ENCODE measurements around the gene CROCC. TPM values are rescaled to one million over a fixed set of nuclear protein-coding genes. Genes with fewer than 3 reads are reported as not detected.

Gene CROCC
- total RNA-seq, 1 donor from 2014 or later: 11.8 TPM

DNA sequence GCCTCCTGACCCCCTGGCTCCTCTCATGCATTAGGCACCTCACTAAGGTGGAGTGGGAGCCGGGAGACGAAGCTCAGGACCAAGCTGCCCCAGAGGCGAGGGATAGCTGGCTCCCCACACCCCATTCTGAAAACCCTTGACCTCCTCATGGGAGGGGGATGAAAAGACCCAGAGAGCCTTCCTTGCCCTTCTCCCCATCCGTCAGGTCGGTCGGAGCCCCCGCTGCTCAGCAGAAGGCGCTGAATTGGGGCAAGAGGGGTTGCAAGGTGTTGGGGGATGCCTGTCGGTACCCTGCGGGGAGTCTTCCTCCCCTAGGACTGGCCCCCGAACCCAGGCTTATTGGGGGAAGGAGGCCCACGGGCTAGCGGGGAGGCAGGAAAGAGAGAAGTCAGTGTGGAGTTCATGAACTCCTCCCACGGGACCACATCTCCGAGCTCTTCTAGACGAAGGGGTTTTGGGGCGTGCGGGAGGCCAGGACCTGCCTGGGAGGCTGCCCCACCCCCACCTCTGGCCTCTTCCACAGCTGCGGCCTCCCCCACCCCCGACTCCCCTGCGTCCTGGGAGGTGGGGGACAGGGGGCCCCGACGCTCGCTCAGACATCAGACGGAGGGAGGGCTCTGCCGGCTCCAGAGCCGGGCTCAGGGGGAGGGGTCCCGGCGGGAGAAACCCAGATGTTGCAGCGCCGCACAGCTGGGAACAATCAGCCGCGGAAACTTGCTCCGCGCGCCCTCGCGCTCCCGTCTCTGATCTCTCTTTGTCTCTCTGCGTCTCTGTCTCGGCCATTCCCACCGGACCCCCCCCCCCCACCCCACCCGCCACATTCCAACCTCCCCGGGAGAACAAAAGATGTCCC lies 58.0 kb downstream of the CROCC start:
- ATAC-seq (no peak), DNase-seq (ENCODE audit: low spot score) (no peak)

DNA sequence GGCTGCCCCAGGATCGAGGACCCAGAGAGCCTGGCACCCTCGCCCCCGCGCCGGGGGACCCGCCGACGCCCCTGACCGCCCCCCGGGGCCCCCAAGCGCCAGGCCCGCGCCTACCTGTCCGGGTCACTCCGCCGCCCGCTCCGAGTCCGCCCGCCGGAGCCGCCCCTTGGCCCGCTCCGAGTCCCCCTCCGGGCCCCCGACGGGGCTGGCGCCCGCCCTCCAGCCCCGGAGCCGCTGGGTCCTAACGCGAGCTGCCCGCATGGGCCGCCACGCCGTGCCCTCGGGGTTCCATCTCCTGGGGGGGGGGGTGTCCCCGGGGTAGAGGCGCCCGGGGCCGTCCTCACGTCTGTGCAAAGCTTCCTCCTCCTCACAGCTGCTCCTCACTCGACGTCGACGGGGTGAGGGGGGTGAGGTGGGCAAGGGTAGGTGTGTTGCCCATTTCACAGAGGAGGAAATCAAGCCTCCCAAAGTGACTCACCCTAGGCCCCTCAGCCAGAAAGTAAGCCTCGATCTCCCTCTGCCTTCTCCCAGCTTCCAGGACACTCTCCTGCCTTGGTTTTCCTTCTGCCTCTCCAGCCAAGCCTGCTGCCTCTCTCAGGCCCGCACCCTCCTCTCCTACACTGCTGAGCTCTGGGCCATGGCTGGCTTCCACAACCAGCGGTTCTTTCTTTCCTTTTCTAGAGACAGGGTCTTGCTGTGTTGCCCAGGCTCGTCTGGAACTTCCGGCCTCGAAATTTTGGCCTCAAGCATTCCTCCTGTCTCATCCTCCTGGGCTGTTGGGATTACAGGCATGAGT lies 58.9 kb downstream of the CROCC start, which contains the start of gene MFAP2:
Gene MFAP2, minus strand, starts transcription at position 148 of the 796 bp plus-strand sequence. CDS start 2,347 bp downstream, outside the sequence.
- ATAC-seq (no peak), DNase-seq (ENCODE audit: low spot score) (no peak)

DNA sequence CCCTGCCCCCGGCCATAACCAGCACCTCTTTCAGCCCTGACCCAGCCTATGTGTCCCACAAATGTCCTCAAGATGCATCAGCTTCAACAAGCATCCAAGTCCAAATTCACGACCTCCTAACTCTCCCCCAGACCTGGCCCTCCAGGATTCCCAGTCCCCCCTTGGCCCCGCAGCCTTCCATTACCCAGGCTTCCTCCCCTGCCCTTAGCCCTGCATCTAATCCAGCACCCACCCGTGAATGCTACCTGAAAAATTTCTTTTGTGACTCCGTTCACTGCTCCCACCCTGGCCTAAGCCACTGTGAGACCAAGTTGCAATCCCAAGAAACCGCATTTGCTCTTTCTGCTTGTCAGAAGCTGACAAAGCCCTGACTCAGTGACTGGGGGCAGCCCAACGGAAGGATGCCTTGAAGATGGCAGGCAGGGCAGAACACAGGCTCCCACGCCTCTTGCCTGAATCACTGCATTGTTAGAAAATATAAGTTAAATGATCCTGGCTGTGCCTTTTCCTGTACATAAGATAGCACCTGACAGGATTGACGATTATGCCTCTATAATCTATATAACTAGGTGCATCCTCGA lies 59.6 kb downstream of the CROCC start:
- ATAC-seq: no peak

DNA sequence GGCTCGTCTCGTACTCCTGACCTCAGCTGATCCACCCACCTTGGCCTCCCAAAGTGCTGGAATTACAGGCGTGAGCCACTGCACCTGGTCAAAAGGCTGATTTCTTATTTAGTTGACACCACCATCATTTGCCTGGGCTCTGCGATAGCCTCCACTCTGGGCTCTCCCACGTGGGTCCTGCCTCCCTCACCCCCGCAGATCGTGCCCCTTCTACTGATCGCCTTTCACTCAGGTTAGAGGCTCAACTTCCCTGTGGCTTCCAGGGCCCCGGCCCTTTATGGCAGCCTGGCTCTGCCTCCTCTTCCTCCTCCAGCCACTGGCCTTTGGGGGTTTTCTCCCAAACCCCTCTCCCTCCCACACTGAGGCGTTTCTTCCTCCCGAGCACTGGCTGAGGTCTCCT lies 61.2 kb downstream of the CROCC start:
- DNase-seq (ENCODE audit: low spot score) (no peak), ATAC-seq (no peak)

More for the DNA sequence above, 59.6 kb downstream of the CROCC start:
- no peak for DNase-seq (ENCODE audit: low spot score)

DNA sequence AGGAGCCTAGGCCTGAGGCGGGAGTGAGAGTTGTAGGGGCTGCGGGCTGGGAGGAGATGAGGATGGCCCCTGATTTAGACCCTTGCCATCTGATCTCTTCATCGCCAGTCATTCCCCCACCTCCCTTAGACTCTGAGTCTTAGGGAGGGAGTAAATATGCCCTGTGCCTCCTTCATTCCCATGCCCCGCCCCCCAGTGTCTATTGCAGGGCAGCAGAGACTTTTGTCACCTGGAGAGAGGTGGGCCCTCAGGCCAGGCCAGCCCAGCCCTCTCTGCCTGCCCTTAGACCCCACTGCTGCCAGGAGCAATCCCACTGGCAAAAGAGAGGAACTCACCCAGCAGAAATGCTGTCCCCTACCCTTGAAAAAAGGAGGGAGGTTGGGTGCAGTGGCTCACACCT lies 61.9 kb downstream of the CROCC start:
- DNase-seq (ENCODE audit: low spot score) (no peak), ATAC-seq (no peak)

DNA sequence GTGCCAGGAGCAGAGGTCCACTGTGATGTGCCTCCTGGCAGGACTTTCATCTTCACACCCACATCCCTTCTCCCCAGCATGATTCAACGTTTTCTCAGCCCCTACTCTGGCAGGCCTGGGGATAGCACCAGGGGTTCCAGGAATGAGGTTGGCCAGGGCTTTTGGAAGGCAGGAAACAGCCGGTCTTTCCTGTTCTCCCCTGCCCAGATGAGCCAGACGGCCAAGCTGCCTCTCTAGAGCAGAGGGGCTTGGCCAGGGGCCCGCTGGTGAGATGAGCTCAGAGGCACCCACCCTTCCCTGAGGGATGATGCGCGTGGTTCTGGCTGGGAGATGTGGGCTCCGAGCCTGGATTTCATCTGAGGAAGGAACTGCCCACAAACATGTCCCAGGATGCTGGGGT lies 63.0 kb downstream of the CROCC start:
- DNase-seq (ENCODE audit: low spot score) (no peak), ATAC-seq (no peak)

DNA sequence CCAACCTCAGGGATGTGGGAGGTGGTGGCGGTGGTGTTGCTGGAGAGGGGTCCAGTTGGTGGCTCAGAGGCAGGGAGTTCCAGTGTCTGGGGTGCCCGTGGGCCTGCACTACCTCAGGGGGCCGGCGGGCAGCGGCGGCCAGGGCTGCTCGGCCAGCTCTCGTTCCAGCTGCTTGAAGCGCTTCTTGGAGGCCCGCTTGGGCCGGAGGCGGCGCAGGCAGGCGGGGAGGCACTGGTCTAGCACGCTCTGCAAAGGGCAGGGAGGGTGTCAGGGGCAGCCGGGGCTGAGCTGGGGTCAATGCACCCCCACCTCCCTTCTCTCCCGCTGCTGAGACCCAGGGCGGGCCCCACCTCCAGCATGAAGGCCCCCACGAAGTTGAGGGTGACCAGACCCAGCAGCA lies 64.4 kb downstream of the CROCC start:
- ATAC-seq (no peak), DNase-seq (ENCODE audit: low spot score) (no peak)

DNA sequence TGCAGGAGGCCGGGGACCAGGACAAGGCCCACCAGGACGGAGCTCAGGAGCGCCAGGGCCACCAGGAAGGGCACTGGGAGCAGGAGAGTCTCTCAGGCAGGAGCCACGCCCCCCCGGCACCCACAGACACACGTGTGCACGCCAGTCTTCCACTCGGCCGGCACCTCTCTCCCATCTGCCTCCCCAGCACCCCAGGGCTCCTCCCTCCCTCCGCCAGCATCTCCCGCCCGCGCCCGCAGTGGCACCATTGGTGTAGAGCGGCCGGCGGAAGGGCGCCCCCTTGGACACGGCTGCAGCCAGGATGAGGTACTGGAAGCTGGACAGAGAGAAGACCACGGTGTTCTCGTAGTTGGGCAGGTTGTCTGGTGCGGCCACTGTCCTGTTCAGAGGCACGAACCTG lies 64.8 kb downstream of the CROCC start:
- no peak for DNase-seq (ENCODE audit: low spot score)
- ATAC-seq: no peak

DNA sequence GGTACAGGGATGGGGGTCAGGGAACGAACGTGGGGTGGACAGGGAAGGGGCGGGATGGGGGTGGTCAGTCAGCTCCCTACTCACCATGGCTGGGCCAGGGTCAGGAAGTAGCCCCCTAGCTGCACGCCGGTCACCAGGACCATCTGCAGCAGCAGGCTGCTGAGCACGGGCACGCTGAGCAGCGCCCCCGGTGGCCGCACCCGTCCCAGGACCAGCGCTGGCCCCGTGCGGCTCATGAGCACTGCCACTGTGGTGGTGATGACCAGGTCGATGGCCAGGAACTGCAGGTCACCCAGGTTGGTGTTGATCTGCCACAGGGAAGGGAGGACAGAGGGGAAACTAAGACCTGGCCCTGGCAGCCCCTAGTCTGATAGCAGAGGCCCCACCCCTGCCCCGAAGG lies 65.2 kb downstream of the CROCC start:
- no peak for ATAC-seq
- DNase-seq (ENCODE audit: low spot score): no peak

DNA sequence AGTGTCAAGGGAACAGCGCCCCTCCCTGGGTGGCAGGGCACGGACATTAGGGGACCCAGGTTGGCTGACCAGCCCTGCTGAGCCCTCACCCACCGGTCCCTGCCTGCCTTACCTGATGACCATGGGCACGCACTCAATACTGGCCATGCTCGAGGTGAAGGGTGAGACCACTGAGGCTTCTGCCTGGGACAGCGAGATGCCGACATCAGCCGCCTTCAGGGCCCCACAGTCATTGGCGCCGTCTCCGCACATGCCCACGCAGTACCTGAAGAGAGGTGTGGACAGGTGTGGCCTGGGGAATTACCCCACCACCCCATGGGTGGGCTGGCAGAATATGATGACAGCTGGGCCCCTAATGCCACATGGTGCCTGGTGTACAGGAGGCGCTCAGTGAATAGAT lies 66.5 kb downstream of the CROCC start:
- no peak for DNase-seq (ENCODE audit: low spot score)
- ATAC-seq: no peak

DNA sequence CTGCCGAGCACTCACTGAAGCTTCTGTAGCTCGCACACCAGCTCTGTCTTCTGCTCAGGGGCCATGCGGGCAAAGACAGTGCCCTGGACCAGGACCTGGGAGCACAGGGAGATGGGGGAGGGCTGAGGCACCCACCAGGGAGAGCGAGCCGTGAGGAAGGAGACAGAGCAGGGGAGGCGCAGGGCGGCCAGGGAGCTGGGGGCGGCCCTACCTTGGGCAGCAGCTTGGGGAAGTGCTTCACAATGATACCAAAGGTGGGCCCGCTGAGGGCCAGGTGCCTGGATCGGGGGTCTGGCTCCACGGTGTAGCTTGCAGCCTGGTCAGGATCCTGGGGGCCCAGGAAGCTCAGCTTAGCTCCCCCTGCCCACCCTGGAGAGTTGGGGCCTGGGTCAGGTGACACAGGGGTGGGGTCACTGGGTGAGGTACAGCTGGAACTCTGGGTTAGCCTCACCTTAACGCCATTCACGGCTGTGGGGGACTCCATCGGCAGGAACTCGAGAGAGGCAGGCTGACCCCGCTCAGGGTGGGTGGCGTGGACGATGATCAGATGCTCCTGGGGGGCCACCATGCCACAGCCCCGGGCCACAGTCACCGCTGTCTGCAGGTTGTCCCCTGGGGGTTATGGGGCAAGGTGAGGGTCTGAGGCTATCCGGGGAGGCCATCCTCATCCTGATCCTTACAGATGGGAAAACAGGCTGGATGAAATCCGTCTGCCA lies 68.1 kb downstream of the CROCC start:
- ATAC-seq (no peak), DNase-seq (ENCODE audit: low spot score) (no peak)

DNA sequence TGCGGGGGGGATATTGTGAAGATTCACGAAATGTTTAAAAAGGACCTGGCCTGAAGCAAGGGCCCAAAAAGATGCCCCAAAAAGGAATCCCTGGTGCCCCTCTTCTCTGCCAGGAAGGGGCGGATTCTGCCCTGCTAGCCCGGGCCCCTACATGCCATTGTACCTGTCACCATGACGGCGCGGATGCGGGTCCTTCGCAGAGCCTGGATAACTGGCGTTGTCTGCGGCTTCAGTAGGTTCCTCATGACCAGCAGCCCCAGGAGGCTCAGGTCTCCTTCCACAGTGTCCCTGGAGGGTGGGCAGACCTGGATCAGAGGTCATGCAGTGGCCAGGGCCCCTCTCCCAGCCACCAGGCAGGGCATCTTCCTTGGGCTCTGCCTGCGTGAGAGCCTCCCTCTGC lies 69.8 kb downstream of the CROCC start:
- ATAC-seq (no peak), DNase-seq (ENCODE audit: low spot score) (no peak)

DNA sequence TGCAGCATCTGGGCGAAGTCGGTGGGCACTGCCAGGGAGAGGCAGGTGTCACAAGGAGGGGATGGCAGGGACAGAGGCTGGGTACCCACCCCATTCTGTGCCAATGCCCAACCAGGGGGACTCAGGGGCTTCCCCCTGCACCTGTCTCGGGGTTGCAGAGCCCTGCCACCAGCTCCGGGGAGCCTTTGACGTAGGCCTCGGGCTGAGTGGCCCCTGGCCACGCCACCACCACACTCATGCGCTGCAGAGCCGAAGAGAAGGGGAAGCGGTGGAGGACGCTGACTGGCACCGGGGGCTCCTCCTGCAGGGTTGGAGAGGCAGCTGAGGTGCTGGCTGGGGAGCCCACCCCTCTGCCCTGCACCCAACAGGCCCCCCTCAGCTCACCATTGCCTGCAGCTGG lies 70.4 kb downstream of the CROCC start:
- DNase-seq (ENCODE audit: low spot score): no peak
- no peak for ATAC-seq

DNA sequence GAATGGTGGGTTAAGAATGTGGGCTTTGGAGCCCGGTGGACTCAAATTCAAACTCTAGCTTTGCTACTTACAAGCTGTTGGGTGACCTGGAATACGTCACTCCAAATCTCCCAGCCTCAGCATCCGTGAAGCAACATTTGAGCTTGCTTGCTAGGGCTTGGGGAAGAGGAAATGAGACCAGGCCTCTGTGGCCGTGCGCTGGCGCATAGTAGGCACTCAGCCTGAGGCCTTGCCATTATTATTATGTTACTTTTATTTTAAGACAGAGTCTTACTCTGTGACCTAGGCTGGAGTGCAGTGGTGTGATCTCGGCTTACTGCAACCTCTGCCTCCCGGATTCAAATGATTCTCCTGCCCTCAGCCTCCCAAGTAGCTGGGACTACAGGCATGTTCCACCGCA lies 70.9 kb downstream of the CROCC start:
- DNase-seq (ENCODE audit: low spot score) (no peak), ATAC-seq (no peak)

DNA sequence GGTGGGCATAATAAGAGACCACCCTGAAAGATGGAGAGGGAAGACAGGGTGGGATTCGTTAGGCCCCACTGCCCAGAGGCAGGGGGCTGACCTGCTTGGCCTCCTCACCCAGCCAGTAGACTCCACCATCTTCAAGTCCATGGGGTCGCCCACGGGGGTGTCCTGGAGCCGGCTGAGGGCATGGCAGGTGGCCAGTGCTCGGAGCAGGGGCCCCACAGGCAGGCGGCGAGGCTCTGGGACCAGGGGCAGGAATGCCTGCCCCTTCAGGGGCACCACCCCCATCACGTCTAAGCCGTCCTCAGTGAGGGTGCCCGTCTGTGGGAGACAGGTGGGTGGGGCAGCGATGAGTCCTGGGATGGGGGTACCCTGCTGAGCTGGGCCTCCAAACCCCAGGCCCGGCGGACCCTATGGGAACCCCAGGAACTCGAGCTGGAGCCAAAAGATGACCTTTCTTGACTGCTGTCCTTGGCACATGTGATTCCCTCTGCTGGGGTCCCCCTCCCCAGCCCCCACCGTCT lies 71.8 kb downstream of the CROCC start:
- DNase-seq (ENCODE audit: low spot score) (no peak), ATAC-seq (no peak)

DNA sequence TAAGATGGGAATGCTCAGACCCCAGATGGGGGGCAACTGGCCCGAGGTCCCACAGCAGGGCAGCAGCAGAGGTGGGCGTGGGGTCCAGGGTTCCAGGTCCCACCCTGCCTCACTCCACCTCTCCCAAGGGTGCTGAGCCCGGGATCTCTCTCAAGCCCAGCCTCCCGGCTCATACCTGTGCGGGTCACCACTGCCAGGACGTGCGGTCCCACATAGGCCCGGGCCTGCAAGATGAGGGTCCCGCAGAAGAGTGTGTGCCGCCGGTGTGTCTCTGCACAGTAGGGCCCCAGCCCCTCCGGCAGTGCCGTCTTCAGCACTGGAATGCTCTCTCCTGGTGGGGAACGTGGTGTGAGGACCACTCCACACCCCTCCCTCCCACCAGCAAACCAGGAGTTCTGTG lies 75.1 kb downstream of the CROCC start:
- no peak for DNase-seq (ENCODE audit: low spot score)
- no peak for ATAC-seq

DNA sequence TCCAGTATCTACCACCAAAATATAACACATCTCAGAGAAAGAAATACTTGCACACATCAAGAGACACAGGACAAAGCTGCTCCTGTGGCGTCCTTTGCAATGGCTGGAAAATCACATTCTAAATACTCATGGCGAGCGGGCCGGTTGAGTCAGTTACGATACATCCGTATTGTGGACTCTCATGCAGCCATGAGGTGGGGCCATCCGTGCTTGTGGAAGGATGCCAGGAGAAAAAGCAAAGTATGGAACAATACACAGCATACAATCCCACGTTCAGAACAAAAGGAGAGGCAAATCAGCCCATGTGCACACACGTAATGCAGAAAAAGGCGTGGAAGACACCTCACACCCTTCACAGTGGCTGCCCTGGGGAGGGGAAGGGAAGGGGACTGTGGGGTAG lies 76.9 kb downstream of the CROCC start:
- DNase-seq (ENCODE audit: low spot score) (no peak), ATAC-seq (no peak)

DNA sequence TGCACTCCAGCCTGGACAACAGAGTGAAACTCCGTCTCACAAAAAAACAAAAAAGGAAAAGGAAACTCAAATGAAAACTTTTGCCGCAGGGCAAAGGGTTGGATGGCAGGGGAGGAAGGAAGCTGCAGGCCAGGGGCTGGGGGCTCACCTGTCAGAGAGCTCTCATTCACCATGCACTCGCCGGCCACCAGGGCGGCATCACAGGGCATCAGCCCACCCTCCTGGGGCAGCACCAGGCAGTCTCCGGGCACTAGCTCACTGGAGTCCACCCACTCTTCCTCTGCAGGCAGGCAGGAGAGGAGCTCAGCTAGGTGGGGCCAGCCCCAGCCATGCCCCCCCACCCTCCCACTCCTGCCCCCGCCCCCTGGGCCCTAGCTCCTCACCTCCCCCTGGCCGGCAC lies 78.1 kb downstream of the CROCC start:
- DNase-seq (ENCODE audit: low spot score): no peak

DNA sequence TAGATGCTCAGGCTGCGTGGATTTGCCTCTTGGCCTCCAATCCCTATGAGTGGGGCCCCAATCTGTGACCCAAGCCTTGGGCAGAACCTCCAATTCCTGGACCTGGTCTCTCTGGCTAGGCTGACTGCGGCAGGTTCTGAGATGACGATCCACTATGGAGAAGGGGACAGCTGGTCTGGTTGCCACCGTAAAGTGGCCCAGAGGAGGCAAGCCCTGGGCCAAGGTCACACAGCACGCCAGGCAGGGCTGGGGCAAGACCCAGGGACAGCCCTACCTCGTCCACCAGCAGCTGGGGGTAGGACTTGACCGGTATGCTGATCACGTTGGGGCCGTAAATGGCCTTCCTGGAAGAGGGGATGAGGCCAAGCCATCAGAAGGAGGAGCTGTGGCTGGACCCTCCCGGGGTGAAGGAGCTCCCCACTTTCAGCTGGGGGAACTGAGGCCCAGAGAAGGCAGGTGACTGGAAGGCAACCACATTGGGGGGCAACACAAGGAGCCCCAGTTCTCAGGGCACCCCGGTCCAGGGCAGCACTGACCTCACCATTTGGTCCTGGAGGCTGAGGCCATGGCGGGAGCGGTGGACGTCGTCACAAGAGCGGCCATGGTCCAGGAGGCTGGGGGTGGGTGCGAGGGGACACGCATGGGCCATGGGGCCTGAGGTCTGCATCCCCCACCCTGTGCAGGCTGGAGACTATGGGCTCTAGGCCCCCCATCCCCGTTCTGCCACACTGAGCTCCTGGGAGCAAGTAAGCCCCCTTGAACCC lies 80.2 kb downstream of the CROCC start:
- DNase-seq (ENCODE audit: low spot score): no peak
- no peak for ATAC-seq

More for the DNA sequence above, 78.1 kb downstream of the CROCC start:
- no peak for ATAC-seq

DNA sequence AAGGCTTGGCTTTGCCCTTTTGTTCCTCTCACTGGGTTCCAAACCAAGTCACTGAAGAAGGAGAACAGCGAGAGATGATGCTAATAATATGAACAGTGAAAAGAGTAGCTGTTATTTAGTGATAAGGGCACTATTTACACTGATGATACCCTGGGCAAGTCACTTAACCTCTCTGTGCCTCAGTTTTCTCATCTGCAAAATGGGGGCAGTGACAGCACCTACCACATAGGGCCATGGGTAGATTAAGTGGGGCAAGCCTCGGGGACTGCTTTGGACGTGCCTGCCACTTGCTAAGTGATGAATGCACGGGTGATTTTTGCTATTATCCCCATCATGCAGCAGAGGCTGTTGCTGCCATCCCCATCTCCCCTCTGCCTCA lies 80.8 kb downstream of the CROCC start:
- DNase-seq (ENCODE audit: low spot score): no peak
- no peak for ATAC-seq
